ENCODE measurements around the gene NEURL1. TPM values are rescaled to one million over a fixed set of nuclear protein-coding genes. Genes with fewer than 3 reads are reported as not detected.

NEURL1 gene
- total and polyA plus RNA-seq, 10 of the 15 experiments (the other 5 are each of a cell fraction or from before 2014, with no cell fraction given), result 0.02 to 0.05 (median 0.05) TPM; not detected in 6

DNA sequence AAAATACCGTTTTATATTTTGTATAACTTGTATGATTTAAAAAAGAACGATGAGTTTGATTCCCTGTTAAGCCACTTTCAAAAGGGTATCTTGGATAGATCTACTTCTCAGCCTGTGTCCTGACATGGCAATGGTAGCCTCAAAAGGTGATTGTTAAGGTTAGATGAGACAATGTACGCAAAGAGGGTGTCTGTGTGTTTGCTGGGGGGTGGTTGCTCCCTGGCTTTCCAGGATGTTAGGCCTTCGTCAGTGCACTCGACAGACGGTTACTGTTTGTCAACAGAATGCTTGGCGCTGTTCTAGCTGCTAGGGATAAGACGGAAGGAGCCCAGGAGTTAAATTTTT is 90.3 kb downstream of the NEURL1 start (continued):
- no peak for TF ChIP-seq ZNF207 (IDR thresholded peaks at IDR 0.05; ENCODE audit: borderline replicate concordance)

DNA sequence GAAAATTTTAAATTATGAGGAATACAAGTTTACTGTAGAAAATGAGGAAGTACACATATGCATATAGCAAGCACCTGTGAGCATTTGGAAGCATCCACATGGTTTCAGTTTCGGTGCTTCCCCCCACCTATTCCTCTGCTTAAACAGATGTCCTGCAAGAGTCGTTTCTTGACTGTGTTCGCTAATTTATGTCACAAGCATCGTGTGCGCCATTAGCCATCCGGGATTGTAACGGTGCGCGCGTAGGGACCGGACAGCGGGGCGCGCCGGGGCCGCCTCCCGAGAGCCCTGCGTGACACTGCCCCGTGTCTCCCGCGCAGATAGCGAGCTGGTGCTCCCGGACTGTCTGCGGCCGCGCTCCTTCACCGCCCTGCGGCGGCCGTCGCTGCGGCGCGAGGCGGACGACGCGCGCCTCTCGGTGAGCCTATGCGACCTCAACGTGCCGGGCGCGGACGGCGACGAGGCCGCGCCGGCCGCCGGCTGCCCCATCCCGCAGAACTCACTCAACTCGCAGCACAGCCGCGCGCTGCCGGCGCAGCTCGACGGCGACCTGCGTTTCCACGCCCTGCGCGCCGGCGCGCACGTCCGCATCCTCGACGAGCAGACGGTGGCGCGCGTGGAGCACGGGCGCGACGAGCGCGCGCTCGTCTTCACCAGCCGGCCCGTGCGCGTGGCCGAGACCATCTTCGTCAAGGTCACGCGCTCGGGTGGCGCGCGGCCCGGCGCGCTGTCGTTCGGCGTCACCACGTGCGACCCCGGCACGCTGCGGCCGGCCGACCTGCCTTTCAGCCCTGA is 90.9 kb downstream of the NEURL1 start:
- RAD21 ChIA-PET (ENCODE audit: unreplicated experiment), result no interaction called here
- in situ Hi-C loops (cut with MboI) (no loop called here), intact Hi-C loops (cut with micrococcal nuclease; ENCODE audit: unreplicated experiment) (no loop called here)
- H3K27ac ChIP-seq (ENCODE audit: control insufficient read depth, insufficient read depth), result no peak overlapping the region
- DNase-seq (ENCODE audit: low read depth, low spot score) (no peak), ATAC-seq (peak; percentile 41), FAIRE-seq (no peak)
- CTCF ChIA-PET, result no interaction called here
- peak overlapping the region; percentile 33 for H2AFZ ChIP-seq (ENCODE audit: control insufficient read depth, low read depth, low read length)
- SMC1A ChIA-PET (ENCODE audit: uncharacterized antibody, unreplicated experiment), result no interaction called here
- H3K4me3 ChIP-seq, result peak overlapping the region; percentile 55; the same call in 1 of the 2 replicates
- 46% methylated on average over 86 of the region's 111 CpGs for WGBS (ENCODE audit: insufficient coverage, insufficient replicate concordance, low lambda C conversion rate, missing lambda C conversion rate)
- H3K9me3 ChIP-seq (replicated peaks; ENCODE audit: control insufficient read depth, insufficient read depth, low read length), result no peaks in the 10 kb centered on the region; the same call in 2 of the 3 replicates
- no peaks in the 10 kb centered on the region for H4K20me1 ChIP-seq (ENCODE audit: control insufficient read depth, insufficient read depth)
- H3K36me3 ChIP-seq (ENCODE audit: control insufficient read depth in 2 of 2, insufficient read depth in 2 of 2, low read length in 1 of 2), result no peaks in the 10 kb centered on the region
- BruUV-seq (replicated peaks), result no TSS peak
- no peak overlapping the region for H3K9ac ChIP-seq (ENCODE audit: control insufficient read depth, insufficient read depth, low read length)
- no peaks in the 10 kb centered on the region; a peak in 1 of 4 replicates for H3K27me3 ChIP-seq (replicated peaks in 1 of 2; ENCODE audit: control insufficient read depth in 2 of 2, insufficient read depth in 2 of 2, low read length in 1 of 2)
- H3K79me2 ChIP-seq (ENCODE audit: control insufficient read depth, insufficient read depth, low read length), result no peaks in the 10 kb centered on the region
- H3K4me1 ChIP-seq (ENCODE audit: control insufficient read depth, insufficient read depth, low read length), result 0 out of 2 replicates have a peak, but pooled peaks cover 5% of the 10 kb centered on the region
- POLR2A ChIA-PET, result no interaction called here
- peak overlapping the region; percentile 57 for H3K4me2 ChIP-seq (ENCODE audit: control insufficient read depth, insufficient read depth)
- TF ChIP-seq, protein P1, sequence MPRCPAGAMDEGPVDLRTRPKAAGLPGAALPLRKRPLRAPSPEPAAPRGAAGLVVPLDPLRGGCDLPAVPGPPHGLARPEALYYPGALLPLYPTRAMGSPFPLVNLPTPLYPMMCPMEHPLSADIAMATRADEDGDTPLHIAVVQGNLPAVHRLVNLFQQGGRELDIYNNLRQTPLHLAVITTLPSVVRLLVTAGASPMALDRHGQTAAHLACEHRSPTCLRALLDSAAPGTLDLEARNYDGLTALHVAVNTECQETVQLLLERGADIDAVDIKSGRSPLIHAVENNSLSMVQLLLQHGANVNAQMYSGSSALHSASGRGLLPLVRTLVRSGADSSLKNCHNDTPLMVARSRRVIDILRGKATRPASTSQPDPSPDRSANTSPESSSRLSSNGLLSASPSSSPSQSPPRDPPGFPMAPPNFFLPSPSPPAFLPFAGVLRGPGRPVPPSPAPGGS (IDR thresholded peaks at IDR 0.05; ENCODE audit: borderline replicate concordance, insufficient read depth, low read depth, low read length, poor library complexity, severe bottlenecking), result no peak
- TF ChIP-seq GATAD2B (conservative IDR thresholded peaks at IDR 0.05; ENCODE audit: low read depth) (no peak), CREM (IDR thresholded peaks at IDR 0.05; ENCODE audit: low read depth) (no peak), RBBP5 (conservative IDR thresholded peaks at IDR 0.05) (no peak), HDAC2 (IDR thresholded peaks at IDR 0.05) (no peak), BRCA1 (IDR thresholded peaks at IDR 0.05; ENCODE audit: low read depth, low read length) (no peak), EZH2 (IDR thresholded peaks at IDR 0.05; ENCODE audit: borderline replicate concordance, control insufficient read depth, low read depth, low read length) (no peak), CREB1 (IDR thresholded peaks at IDR 0.05; ENCODE audit: low read depth) (peak; percentile 75; the same call in 1 of the 2 replicates), EGR1 (IDR thresholded peaks at IDR 0.05; ENCODE audit: borderline replicate concordance in 1 of 2, low read depth in 2 of 2, low read length in 2 of 2) (no peak), MYB (IDR thresholded peaks at IDR 0.05; ENCODE audit: borderline replicate concordance, low read depth, low read length) (no peak), ETV6 (conservative IDR thresholded peaks at IDR 0.05 in 1 of 2, IDR thresholded peaks at IDR 0.05 in 1 of 2; ENCODE audit: borderline replicate concordance in 1 of 2, low read depth in 1 of 2) (no peak), TCF7 (IDR thresholded peaks at IDR 0.05; ENCODE audit: borderline replicate concordance) (no peak), ZNF207 (IDR thresholded peaks at IDR 0.05; ENCODE audit: borderline replicate concordance) (no peak), POLR2AphosphoS5 (IDR thresholded peaks at IDR 0.05; ENCODE audit: low read length) (peak; percentile 41; the same call in 1 of the 2 replicates), NFYB (IDR thresholded peaks at IDR 0.05; ENCODE audit: insufficient read depth, low read depth, low read length) (no peak), SREBF1 (IDR thresholded peaks at IDR 0.05; ENCODE audit: low read length) (no peak), MTA3 (IDR thresholded peaks at IDR 0.05; ENCODE audit: borderline replicate concordance, low read length) (no peak), NFYA (IDR thresholded peaks at IDR 0.05; ENCODE audit: borderline replicate concordance, low read depth, low read length) (no peak), ESRRA (IDR thresholded peaks at IDR 0.05; ENCODE audit: low read length) (no peak), RCOR1 (conservative IDR thresholded peaks at IDR 0.05; ENCODE audit: low read depth, low read length) (no peak), NR2F1 (conservative IDR thresholded peaks at IDR 0.05) (no peak)
- TF ChIP-seq, protein P2, sequence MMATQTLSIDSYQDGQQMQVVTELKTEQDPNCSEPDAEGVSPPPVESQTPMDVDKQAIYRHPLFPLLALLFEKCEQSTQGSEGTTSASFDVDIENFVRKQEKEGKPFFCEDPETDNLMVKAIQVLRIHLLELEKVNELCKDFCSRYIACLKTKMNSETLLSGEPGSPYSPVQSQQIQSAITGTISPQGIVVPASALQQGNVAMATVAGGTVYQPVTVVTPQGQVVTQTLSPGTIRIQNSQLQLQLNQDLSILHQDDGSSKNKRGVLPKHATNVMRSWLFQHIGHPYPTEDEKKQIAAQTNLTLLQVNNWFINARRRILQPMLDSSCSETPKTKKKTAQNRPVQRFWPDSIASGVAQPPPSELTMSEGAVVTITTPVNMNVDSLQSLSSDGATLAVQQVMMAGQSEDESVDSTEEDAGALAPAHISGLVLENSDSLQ (IDR thresholded peaks at IDR 0.05), result no peak

Measured in GM12878 (cell line).